Left hindlimb (tissue), 1 donor: ENCODE measurements around the gene ERVFRD-1.
A peak's percentile ranks its signal among the peaks of the same experiment; 100 is the strongest.
"Not testable (repeated sequence)": the region's sequence is repeated elsewhere in the genome, so short reads cannot be mapped to it uniquely, and the experiment has no call there.

ENCODE experiments used
- DNase-seq: peaks from one replicate; pipeline ENCODE4 v3.0.0-alpha.2; 2018

ERVFRD-1 gene

GRCh38 chr6:11128608-11129007 lies 17.1 kb upstream of the ERVFRD-1 start:
- DNase-seq: no peak

- DNase-seq: no peak
Observed at GRCh38 chr6:11126876-11127275, 15.4 kb upstream of the ERVFRD-1 start.

GRCh38 chr6:11123978-11124377 lies 12.5 kb upstream of the ERVFRD-1 start:
- no peak for DNase-seq

- no peak for DNase-seq
Observed at GRCh38 chr6:11122380-11122779, 10.9 kb upstream of the ERVFRD-1 start.

DNA sequence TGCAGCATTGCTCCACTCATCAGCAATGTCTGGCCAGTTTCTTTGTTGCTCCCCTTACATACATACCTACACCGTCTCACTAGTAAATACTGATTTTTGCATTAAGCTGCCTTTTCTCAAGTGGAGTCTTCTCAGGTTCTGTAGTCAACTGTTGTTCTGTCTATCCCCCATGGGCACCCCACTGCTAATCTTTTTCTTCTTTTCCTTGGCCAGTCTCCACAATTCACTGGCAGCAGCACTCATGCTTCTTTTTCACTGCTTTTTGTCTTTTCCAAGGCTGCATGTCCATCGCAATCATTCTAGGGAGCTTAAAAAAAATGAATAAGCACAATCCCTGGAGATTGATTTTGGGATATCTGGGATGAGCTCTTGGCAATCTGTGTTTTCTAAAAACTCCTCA lies 10.3 kb upstream of the ERVFRD-1 start:
- no peak for DNase-seq

DNA sequence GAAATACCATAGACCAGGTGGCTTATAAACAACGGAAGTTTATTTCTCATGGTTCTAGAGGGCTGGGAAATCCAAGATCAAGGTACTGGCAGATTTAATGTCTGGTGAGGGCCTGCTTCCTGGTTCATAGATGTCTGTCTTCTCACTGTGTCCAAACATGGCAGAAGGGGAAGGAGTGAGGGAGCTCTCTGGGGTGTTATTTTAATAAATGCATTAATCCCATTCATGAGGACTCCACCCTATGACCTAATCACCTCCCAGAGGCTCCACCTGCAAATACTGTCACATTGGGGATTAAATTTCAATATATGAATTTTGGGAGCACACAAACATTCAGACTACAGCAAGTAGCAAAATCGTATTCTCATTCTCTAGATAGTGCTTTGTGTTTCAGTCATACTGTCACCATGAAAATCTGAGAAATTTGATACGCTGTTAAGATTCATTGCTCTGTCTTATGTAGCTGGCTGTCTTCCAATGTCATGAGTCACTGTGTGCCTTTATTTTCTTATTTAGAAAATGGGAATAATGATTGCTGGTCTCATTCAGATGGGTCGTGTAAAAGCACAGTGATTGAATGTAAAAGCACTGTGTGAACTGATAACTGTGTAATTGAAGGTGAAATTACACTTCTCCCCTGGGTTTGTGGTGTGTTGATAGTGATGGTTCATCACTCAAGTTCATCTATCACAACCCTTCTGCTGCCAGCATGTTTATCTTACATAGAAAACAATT lies 8.9 kb upstream of the ERVFRD-1 start:
- DNase-seq: no peak

DNA sequence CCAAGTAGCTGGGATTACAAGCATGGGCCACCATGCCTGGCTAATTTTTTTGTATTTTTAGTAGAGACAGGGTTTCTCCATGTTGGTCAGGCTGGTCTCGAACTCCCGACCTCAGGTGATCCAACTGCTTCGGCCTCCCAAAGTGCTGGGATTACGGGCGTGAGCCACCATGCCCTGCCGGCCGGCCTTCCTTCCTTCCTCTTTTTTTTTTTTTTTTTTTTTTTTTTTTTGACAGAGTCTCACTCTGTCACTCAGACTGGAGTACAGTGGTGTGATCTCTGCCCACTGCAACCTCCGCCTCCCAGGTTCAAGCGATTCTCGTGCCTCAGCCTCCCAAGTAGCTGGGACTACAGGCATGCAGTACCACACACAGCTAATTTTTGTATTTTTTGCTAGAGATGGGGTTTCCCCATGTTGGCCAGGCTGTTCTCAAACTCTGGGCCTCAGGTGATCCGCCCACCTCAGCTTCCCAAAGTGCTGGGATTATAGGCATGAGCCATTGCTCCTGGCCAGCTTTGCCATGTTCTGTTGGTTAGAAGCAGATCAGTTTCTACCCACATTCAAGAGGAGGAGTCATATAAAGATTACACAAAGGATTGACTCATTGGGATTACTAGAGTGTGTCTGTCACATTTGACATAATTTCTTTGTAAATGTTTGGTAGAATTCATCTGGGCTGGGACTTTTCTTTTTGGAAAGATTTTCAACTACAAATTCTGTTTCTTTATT lies 4.4 kb upstream of the ERVFRD-1 start:
- DNase-seq: not testable (repeated sequence)

- DNase-seq: no peak
Observed at GRCh38 chr6:11113038-11113437, 1.5 kb upstream of the ERVFRD-1 start.

DNA sequence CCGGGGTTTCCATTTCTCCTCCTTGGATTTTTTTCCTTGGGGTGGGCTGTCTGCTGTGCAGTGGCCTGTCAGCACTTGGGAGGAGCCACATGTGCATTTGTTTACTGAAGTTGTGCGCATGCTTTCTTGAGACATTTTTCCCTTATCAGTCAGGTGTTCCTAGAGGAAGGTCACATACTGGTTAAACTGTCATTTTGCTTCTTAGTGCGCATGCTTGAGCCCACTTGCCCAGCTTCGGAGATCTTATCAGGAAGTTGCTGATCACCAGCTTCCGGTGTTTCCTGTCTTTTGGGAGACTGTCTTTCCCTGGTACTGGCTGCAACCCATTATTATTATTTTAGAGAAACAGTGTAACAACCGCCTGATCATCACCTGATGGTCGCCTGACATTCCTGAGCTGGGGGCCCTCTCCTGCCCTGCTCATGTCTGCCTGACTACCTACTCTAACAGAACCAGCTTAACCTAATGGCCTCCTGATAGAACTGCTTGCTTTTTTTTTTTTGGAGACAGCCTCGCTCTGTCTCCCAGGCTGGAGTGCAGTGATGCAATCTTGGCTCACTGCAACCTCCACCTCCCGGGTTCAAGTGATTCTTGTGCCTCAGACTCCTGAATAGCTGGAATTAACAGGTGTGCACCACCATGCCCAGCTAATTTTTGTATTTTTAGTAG lies 378 bp upstream of the ERVFRD-1 start:
- DNase-seq: no peak

DNA sequence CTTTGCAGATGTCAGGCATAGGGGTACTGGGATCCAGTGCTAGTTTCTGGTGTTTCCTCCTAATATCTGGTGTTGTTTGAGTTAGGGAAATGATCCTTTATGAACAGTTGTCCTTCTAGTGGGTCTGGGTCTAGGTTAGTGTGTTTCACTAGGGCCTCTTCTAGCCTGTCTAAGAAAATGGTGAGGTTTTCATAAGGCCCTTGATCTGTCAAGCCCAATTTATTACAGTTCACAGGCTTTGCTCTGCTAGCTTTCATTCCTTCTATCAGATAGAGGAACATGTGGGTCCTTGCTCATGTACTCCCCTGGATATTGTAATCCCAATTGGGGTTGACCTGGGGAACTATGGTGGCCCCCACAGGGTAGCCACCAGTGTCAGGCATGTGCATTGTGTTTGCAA lies 2.8 kb downstream of the ERVFRD-1 start:
- no peak for DNase-seq

DNA sequence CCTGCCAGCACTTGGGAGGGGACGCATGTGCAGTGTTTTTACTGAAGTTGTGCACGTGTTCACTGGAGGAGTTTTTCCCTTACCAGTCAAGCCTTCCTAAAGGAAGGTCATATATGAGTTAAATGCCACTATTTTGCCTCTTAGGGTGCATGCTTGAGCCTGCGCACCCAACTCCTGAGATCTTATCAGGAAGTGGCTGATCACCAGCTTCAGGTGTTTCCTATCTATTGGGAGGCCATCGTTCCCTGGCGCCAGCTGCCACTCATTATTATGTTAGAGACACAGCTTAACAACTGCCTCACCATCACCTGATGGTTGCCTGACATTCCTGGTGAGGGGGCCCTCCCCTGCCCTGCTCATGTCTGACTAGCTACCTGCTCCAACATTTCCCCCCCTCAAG lies 8.5 kb downstream of the ERVFRD-1 start:
- DNase-seq: no peak

GRCh38 chr6:11101417-11101816 lies 10.1 kb downstream of the ERVFRD-1 start:
- DNase-seq: no peak

DNA sequence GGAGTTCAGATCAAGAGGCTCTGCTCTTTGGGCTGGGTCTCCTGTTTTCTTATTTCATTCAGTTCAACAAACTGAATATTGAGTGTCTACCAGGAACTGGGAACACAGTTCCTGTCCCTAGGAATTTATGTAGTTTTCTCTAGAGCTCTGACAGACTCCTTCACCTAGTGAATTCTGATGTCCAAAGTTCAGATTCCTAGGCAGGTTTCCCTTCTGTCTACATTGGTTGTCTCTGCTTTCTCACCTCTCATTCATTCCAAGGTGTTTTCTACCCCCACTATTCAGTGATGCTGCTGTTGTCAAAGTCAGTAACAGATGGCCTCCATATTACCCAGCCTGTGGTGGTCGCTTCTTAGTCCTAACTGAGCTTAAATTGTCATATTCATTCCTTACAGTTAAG lies 13.5 kb downstream of the ERVFRD-1 start:
- no peak for DNase-seq

- no peak for DNase-seq
Observed at GRCh38 chr6:11097476-11097875, 14.0 kb downstream of the ERVFRD-1 start.

GRCh38 chr6:11096109-11096508 lies 15.4 kb downstream of the ERVFRD-1 start:
- DNase-seq: no peak

DNA sequence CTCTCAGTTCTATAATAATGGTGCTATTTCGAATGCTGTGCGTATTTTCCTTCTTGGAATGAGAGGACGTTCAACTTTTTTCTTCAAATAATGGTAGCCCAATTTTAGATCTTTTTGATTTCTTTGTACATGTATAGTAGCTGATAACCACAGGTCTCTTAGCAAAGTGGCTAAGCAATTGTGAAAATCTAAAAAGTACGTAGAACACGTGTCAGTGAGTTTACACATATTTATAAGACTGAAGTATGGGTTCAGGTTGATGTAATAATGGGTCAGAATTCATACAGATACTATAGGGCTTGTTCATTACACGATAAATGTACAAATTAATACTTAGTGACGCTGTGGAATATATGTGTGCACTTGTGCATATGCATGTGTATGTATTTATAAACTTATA lies 16.6 kb downstream of the ERVFRD-1 start:
- no peak for DNase-seq

GRCh38 chr6:11094411-11094851 lies 17.1 kb downstream of the ERVFRD-1 start:
- no peak for DNase-seq

- DNase-seq: peak; percentile 98
Observed at GRCh38 chr6:11093626-11094410, 17.7 kb downstream of the ERVFRD-1 start, which contains the start of gene SMIM13. SMIM13 (plus strand) TSS chr6:11093834; CDS start chr6:11094314, 480 bp downstream.

- no peak for DNase-seq
Observed at GRCh38 chr6:11093376-11093625, 18.2 kb downstream of the ERVFRD-1 start.

- DNase-seq: no peak
Observed at GRCh38 chr6:11092668-11093375, 18.7 kb downstream of the ERVFRD-1 start.

DNA sequence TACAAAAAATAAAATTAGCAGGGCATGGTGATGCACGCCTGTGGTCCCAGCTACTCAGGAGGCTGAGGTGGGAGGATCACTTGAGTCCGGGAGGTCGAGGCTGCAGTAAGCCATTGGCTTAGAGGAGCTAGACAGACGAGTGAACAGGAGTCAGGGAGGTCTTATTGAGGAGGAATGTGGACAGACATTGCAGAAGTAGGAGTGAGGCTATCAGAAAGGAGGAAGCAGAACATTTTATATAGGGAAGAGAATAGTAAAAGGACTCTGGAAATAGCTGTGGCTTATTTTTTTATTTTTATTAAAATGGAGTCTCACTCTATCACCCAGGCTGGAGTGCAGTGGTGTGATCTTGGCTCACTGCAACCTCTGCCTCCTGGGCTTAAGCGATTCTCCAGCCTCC lies 20.4 kb downstream of the ERVFRD-1 start:
- DNase-seq: not testable (repeated sequence)

DNA sequence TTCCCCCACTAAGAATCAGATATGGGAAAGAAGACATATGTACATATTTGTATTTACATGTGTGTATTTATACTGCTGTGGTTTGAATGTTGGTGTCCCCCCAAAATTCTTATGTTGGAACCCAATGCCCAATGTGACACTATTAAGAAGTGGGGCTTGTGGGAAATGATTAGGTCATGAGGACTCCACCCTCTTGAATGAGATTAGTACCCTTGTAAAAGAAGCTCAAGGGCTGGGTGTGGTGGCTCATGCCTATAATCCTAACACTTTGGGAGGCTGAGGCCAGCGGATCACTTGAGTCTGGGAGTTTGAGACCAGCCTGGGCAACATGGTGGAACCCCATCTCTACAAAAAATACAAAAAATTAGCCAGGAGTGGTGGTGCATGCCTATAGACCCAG lies 21.8 kb downstream of the ERVFRD-1 start:
- DNase-seq: no peak
